Measurements from ENCODE around the gene KIF1B.

DNA sequence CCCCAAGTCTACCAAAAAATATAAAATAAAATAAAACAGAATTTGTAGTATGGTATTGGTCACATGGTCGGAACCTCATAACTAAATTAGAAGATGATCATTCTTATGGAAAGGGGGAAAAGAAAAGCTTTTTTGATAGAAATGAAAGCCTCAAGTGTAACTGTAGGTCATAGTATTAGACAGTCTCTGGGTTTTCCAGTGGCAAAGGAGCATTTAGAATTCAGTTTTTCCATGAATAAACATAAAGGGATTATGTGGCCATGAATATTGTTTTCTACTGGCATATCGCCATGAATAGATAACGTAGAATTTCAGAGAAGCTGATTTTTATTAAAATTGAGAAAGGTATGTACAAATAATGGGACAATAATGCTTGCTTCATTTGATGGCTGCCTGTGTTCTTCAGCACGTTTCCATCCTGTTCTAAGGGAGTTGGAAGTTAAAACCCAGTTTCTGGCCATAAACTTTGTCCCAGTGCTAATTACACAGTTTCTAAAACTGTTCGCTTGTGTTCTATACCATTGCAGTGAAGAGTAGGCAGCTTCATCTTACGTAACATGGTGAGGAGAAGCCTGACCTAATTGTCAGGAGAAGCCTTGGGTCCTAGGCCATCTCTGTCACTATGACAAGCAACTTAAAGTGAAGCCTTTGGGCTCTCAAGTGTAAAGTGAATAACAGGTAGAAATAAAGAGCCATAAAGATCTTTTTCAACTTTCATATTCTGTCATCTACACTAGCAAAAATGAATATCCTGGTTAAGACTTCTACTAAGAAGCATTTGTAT is 118.0 kb downstream of the KIF1B start:
- TF ChIP-seq, protein P1, sequence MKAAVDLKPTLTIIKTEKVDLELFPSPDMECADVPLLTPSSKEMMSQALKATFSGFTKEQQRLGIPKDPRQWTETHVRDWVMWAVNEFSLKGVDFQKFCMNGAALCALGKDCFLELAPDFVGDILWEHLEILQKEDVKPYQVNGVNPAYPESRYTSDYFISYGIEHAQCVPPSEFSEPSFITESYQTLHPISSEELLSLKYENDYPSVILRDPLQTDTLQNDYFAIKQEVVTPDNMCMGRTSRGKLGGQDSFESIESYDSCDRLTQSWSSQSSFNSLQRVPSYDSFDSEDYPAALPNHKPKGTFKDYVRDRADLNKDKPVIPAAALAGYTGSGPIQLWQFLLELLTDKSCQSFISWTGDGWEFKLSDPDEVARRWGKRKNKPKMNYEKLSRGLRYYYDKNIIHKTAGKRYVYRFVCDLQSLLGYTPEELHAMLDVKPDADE (IDR thresholded peaks at IDR 0.05), result no peak
- TF ChIP-seq, protein P2, sequence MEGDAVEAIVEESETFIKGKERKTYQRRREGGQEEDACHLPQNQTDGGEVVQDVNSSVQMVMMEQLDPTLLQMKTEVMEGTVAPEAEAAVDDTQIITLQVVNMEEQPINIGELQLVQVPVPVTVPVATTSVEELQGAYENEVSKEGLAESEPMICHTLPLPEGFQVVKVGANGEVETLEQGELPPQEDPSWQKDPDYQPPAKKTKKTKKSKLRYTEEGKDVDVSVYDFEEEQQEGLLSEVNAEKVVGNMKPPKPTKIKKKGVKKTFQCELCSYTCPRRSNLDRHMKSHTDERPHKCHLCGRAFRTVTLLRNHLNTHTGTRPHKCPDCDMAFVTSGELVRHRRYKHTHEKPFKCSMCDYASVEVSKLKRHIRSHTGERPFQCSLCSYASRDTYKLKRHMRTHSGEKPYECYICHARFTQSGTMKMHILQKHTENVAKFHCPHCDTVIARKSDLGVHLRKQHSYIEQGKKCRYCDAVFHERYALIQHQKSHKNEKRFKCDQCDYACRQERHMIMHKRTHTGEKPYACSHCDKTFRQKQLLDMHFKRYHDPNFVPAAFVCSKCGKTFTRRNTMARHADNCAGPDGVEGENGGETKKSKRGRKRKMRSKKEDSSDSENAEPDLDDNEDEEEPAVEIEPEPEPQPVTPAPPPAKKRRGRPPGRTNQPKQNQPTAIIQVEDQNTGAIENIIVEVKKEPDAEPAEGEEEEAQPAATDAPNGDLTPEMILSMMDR (conservative IDR thresholded peaks at IDR 0.05; ENCODE audit: low read depth in 2 of 2), result no peak
- no peak for TF ChIP-seq STAT1 (IDR thresholded peaks at IDR 0.05; ENCODE audit: unreplicated experiment)
- no peak for TF ChIP-seq EZH2phosphoT487 (IDR thresholded peaks at IDR 0.05; ENCODE audit: unreplicated experiment)
- no peak for TF ChIP-seq POLR2AphosphoS5 (IDR thresholded peaks at IDR 0.05; ENCODE audit: low read depth)
- TF ChIP-seq CREB1 (CRISPR knock-in tag; IDR thresholded peaks at IDR 0.05; ENCODE audit: low read depth), result no peak
- TF ChIP-seq EZH2 (IDR thresholded peaks at IDR 0.05; ENCODE audit: low read depth, unreplicated experiment), result no peak
- TF ChIP-seq, protein P3, sequence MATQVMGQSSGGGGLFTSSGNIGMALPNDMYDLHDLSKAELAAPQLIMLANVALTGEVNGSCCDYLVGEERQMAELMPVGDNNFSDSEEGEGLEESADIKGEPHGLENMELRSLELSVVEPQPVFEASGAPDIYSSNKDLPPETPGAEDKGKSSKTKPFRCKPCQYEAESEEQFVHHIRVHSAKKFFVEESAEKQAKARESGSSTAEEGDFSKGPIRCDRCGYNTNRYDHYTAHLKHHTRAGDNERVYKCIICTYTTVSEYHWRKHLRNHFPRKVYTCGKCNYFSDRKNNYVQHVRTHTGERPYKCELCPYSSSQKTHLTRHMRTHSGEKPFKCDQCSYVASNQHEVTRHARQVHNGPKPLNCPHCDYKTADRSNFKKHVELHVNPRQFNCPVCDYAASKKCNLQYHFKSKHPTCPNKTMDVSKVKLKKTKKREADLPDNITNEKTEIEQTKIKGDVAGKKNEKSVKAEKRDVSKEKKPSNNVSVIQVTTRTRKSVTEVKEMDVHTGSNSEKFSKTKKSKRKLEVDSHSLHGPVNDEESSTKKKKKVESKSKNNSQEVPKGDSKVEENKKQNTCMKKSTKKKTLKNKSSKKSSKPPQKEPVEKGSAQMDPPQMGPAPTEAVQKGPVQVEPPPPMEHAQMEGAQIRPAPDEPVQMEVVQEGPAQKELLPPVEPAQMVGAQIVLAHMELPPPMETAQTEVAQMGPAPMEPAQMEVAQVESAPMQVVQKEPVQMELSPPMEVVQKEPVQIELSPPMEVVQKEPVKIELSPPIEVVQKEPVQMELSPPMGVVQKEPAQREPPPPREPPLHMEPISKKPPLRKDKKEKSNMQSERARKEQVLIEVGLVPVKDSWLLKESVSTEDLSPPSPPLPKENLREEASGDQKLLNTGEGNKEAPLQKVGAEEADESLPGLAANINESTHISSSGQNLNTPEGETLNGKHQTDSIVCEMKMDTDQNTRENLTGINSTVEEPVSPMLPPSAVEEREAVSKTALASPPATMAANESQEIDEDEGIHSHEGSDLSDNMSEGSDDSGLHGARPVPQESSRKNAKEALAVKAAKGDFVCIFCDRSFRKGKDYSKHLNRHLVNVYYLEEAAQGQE (IDR thresholded peaks at IDR 0.05; ENCODE audit: unreplicated experiment), result no peak
- TF ChIP-seq, protein P4, sequence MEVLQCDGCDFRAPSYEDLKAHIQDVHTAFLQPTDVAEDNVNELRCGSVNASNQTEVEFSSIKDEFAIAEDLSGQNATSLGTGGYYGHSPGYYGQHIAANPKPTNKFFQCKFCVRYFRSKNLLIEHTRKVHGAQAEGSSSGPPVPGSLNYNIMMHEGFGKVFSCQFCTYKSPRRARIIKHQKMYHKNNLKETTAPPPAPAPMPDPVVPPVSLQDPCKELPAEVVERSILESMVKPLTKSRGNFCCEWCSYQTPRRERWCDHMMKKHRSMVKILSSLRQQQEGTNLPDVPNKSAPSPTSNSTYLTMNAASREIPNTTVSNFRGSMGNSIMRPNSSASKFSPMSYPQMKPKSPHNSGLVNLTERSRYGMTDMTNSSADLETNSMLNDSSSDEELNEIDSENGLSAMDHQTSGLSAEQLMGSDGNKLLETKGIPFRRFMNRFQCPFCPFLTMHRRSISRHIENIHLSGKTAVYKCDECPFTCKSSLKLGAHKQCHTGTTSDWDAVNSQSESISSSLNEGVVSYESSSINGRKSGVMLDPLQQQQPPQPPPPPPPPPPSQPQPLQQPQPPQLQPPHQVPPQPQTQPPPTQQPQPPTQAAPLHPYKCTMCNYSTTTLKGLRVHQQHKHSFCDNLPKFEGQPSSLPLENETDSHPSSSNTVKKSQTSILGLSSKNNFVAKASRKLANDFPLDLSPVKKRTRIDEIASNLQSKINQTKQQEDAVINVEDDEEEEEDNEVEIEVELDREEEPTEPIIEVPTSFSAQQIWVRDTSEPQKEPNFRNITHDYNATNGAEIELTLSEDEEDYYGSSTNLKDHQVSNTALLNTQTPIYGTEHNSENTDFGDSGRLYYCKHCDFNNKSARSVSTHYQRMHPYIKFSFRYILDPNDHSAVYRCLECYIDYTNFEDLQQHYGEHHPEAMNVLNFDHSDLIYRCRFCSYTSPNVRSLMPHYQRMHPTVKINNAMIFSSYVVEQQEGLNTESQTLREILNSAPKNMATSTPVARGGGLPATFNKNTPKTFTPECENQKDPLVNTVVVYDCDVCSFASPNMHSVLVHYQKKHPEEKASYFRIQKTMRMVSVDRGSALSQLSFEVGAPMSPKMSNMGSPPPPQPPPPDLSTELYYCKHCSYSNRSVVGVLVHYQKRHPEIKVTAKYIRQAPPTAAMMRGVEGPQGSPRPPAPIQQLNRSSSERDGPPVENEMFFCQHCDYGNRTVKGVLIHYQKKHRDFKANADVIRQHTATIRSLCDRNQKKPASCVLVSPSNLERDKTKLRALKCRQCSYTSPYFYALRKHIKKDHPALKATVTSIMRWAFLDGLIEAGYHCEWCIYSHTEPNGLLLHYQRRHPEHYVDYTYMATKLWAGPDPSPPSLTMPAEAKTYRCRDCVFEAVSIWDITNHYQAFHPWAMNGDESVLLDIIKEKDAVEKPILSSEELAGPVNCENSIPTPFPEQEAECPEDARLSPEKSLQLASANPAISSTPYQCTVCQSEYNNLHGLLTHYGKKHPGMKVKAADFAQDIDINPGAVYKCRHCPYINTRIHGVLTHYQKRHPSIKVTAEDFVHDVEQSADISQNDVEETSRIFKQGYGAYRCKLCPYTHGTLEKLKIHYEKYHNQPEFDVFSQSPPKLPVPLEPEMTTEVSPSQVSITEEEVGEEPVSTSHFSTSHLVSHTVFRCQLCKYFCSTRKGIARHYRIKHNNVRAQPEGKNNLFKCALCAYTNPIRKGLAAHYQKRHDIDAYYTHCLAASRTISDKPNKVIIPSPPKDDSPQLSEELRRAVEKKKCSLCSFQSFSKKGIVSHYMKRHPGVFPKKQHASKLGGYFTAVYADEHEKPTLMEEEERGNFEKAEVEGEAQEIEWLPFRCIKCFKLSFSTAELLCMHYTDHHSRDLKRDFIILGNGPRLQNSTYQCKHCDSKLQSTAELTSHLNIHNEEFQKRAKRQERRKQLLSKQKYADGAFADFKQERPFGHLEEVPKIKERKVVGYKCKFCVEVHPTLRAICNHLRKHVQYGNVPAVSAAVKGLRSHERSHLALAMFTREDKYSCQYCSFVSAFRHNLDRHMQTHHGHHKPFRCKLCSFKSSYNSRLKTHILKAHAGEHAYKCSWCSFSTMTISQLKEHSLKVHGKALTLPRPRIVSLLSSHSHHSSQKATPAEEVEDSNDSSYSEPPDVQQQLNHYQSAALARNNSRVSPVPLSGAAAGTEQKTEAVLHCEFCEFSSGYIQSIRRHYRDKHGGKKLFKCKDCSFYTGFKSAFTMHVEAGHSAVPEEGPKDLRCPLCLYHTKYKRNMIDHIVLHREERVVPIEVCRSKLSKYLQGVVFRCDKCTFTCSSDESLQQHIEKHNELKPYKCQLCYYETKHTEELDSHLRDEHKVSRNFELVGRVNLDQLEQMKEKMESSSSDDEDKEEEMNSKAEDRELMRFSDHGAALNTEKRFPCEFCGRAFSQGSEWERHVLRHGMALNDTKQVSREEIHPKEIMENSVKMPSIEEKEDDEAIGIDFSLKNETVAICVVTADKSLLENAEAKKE (CRISPR knock-in tag; IDR thresholded peaks at IDR 0.05), result no peak
- TF ChIP-seq ZNF114 (CRISPR knock-in tag; IDR thresholded peaks at IDR 0.05), result no peak
- no peak for TF ChIP-seq ZNF331 (CRISPR knock-in tag; IDR thresholded peaks at IDR 0.05; ENCODE audit: low read depth)
- no peak for TF ChIP-seq NANOG (IDR thresholded peaks at IDR 0.05; ENCODE audit: borderline replicate concordance)
- TF ChIP-seq JUNB (IDR thresholded peaks at IDR 0.05; ENCODE audit: unreplicated experiment), result no peak
